SJSA1 (cell line): ENCODE measurements around the gene ARL5A. TPM values are rescaled to one million over a fixed set of nuclear protein-coding genes. Genes with fewer than 3 reads are reported as not detected.
"Not testable (repeated sequence)": the region's sequence is repeated elsewhere in the genome, so short reads cannot be mapped to it uniquely, and the experiment has no call there.

Source experiments
- DNase-seq, 2 experiments: peaks; one replicate each; pipeline ENCODE4 v3.0.0-alpha.2; 2015 to 2020; ENCODE audit warnings: low spot score in 2 of 2, low read depth in 1 of 2
- H3K27ac ChIP-seq: fragments of 250-450 bp; sonication (Bioruptor Pico); 2 replicates; pipeline ENCODE4 v1.5.1; 2020; ENCODE audit warnings: mild to moderate bottlenecking, moderate library complexity
- H3K27me3 ChIP-seq: fragments of 250-450 bp; sonication (Bioruptor Pico); replicated peaks from 2 replicates; pipeline ENCODE4 v1.5.1; 2020; ENCODE audit warnings: mild to moderate bottlenecking, moderate library complexity
- H3K36me3 ChIP-seq: fragments of 250-450 bp; sonication (Bioruptor Pico); 2 replicates; pipeline ENCODE4 v1.5.1; 2020; ENCODE audit warnings: mild to moderate bottlenecking
- H3K4me1 ChIP-seq: fragments of 250-450 bp; sonication (Bioruptor Pico); replicated peaks from 2 replicates; pipeline ENCODE4 v1.6.1; 2021; ENCODE audit warnings: mild to moderate bottlenecking
- H3K4me3 ChIP-seq: fragments of 250-450 bp; sonication (Bioruptor Pico); 2 replicates; pipeline ENCODE4 v1.5.1; 2020; ENCODE audit warnings: mild to moderate bottlenecking
- H3K9me3 ChIP-seq: fragments of 250-450 bp; sonication (Bioruptor Pico); replicated peaks from 2 replicates; pipeline ENCODE4 v1.5.1; 2020; ENCODE audit warnings: mild to moderate bottlenecking
- total RNA-seq: library from RNA; depleted of rRNA; stranded (reverse); fragments of >200 nt; shearing (Covaris generic); gene quantifications from 2 replicates; pipeline ENCODE4 v1.2.3, GENCODE V29; 2014; rRNA removed

Gene ARL5A
- 68.9 and 83.5 TPM in 2 replicates for total RNA-seq

DNA sequence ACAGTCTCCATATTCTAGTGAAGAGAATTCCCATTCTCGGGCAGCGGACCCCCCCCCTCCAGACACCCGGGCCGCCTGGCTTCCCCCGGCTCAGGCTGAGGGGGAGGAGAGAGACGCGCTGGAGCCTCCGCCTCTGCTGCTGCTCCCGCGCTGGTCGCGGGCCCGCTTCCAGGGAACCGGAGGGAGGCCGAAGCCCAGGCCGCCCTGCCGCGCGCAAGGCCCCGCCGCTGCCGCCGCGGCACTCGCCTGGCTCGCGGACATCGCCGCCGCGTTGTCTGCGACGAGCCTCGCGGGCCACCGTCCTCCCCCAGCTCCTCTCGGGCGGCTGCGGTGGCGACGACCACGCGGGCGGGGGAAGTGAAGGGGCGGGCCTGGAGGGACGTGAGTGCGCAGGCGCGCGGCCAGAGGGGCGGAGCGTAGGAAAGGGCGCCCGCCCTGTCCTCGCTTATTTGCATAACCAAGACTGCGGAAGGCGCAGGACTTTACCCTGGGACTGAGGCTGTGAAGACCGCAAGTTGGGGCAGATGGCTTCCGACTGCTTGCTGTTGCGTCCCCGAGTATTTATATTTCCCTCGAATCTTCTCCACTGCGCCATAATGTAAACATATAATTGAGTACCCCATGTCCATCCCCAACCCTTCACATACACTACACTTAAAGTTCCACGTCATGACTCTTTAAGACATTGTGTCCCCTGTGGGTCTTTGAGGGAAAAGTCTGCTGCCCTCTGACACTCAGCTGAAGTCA, at the start of gene ARL5A:
Gene ARL5A (minus strand): TSS at position 279 of the 747 bp plus-strand sequence. CDS start 245 bp downstream, at position 34.
- peak; percentile 94 to 95 for DNase-seq
- Histone ChIP-seq H3K36me3 (peaks cover 7% of the 10 kb centered on the region), H3K4me3 (peak within 1 kb of the TSS; percentile 83), H3K4me1 (peaks cover 10% of the 10 kb centered on the region), H3K27ac (peak within 1 kb of the TSS; percentile 64), H3K27me3 (no peaks in the 10 kb centered on the region), H3K9me3 (no peaks in the 10 kb centered on the region)

- H3K27me3 ChIP-seq = peaks cover 12% of the 10 kb centered on the region
- not testable (repeated sequence) for H3K36me3 ChIP-seq, H3K4me1 ChIP-seq, H3K9me3 ChIP-seq, H3K4me3 ChIP-seq, H3K27ac ChIP-seq, DNase-seq
These were observed 47.4 kb upstream of the ARL5A start for GRCh38 chr2:151875631-151876030.

DNA sequence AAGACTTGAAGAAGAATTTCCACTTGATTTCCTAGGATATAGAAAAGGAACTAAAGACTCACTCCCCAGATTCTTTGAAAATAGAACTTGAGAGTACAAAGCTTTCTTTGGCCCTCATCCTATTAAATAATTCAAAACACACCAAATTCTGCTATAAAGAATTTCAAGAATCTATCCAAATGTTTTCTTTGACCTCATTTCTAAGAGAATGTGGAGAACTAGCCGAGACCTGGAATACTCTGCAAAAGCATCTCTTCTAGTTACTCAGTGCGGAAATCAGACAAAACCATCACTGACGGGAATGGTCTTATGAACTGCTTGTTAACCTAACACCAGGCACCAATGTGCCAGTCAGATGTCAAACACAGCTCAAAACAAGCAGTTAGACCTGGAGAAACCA, 44.2 kb upstream of the ARL5A start:
- Histone ChIP-seq H3K36me3 (no peaks in the 10 kb centered on the region), H3K27ac (no peak overlapping the region), H3K4me3 (no peak overlapping the region), H3K9me3 (no peaks in the 10 kb centered on the region), H3K4me1 (no peaks in the 10 kb centered on the region), H3K27me3 (peaks cover 12% of the 10 kb centered on the region)
- DNase-seq = no peak

DNA sequence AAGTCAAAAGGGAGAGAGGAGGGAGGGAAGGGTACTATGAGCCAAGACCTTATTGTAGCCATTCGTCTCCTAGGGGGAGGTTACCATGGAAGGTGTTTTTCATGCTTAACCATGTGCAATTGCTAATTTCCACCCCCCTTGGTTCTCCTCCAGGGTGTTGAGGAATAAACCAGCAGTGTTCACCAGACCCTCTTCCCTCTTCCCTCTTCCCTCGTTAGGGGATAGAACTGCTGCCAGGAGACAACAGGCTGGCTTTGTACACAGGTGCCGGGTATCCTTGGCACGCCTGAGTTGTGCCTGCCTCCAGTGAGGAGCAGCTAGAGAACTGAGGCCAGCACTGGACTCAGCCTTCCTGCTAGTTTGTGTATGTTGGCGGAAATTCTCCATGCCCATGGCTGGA, 41.1 kb upstream of the ARL5A start:
- peaks cover 8% of the 10 kb centered on the region for H3K27me3 ChIP-seq
- no peaks in the 10 kb centered on the region for H3K9me3 ChIP-seq
- no peaks in the 10 kb centered on the region for H3K36me3 ChIP-seq
- no peak for DNase-seq
- no peak overlapping the region for H3K27ac ChIP-seq
- H3K4me1 ChIP-seq = no peaks in the 10 kb centered on the region
- H3K4me3 ChIP-seq = no peak overlapping the region

- H3K4me3 ChIP-seq = no peak overlapping the region
- peaks cover 7% of the 10 kb centered on the region; the same call in 1 of the 2 replicates for H3K27me3 ChIP-seq
- no peaks in the 10 kb centered on the region for H3K4me1 ChIP-seq
- H3K36me3 ChIP-seq = no peaks in the 10 kb centered on the region
- DNase-seq = no peak
- no peak overlapping the region for H3K27ac ChIP-seq
- no peaks in the 10 kb centered on the region for H3K9me3 ChIP-seq
These were observed 34.5 kb upstream of the ARL5A start for GRCh38 chr2:151862700-151863099.

DNA sequence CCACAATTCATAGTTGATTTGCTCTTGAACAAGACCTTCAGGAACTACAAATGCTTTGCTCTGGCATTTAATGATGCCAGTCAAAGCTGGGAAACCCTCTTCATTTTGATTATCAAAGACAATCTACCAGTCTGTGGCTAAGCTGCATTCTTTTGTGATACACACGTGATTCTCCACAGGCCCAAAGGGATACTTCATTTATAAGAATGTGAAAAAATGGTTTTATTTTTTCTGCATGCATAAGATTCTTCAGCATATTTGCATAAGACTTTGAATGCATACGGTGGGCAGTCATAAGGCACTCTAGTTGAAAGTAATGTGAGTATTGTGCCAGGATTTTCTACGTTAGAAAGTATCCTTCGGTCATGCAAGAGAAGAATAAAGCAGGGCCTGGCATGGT, 33.0 kb upstream of the ARL5A start:
- Histone ChIP-seq H3K4me1 (no peaks in the 10 kb centered on the region), H3K27ac (no peak overlapping the region), H3K27me3 (peaks cover 7% of the 10 kb centered on the region; the same call in 1 of the 2 replicates), H3K4me3 (no peak overlapping the region), H3K36me3 (no peaks in the 10 kb centered on the region), H3K9me3 (no peaks in the 10 kb centered on the region)
- DNase-seq = no peak

- DNase-seq = no peak
- Histone ChIP-seq H3K27ac (no peak overlapping the region), H3K4me1 (no peaks in the 10 kb centered on the region), H3K27me3 (peaks cover 7% of the 10 kb centered on the region; the same call in 1 of the 2 replicates), H3K36me3 (no peaks in the 10 kb centered on the region), H3K9me3 (no peaks in the 10 kb centered on the region), H3K4me3 (no peak overlapping the region)
These were observed 32.5 kb upstream of the ARL5A start for GRCh38 chr2:151860613-151861146.

DNA sequence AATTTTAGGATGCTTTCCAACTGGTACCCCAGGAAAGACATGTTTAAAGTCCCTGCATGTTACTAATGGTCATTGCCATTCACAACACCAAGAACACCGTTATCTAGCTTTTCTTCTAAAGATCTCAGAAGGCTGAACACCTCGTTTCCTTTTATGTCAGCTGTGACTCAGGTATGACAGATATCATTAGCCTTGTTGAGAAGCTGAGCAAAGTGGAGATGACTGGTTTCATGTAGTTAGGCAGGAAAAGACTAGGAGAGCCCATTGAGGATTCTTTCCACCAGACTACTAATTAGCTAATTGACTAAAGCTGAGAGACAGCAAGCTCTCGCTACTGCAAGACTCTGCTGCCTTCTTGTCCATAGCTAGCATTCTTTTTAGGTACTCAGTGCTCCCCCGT, 32.0 kb upstream of the ARL5A start:
- H3K4me1 ChIP-seq = no peaks in the 10 kb centered on the region
- no peaks in the 10 kb centered on the region for H3K36me3 ChIP-seq
- no peaks in the 10 kb centered on the region for H3K9me3 ChIP-seq
- H3K27me3 ChIP-seq = peaks cover 7% of the 10 kb centered on the region; the same call in 1 of the 2 replicates
- H3K27ac ChIP-seq = no peak overlapping the region
- H3K4me3 ChIP-seq = no peak overlapping the region
- DNase-seq = no peak

DNA sequence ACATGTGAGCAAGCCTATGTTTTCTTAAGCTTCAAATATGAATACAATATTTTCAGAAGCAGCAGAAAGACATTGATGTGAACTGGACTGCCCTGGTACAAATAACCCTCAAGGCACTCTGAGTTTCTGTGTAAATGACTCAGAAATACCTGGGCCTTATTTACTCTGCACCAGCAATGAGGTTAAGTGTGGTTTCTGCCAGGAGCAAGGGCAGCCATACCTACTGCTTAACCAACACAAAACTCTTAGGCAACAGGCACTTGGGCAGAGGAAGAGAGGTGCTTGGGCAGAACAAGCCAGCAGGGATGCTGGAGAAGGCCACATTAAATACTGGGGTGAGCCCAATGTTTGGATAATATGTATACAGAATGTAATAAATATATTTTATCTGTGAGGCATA, 29.4 kb upstream of the ARL5A start:
- Histone ChIP-seq H3K27me3 (0 out of 2 replicates have a peak, but pooled peaks cover 2% of the 10 kb centered on the region), H3K4me3 (no peak overlapping the region), H3K36me3 (no peaks in the 10 kb centered on the region), H3K9me3 (no peaks in the 10 kb centered on the region), H3K4me1 (no peaks in the 10 kb centered on the region), H3K27ac (no peak overlapping the region)
- no peak for DNase-seq

DNA sequence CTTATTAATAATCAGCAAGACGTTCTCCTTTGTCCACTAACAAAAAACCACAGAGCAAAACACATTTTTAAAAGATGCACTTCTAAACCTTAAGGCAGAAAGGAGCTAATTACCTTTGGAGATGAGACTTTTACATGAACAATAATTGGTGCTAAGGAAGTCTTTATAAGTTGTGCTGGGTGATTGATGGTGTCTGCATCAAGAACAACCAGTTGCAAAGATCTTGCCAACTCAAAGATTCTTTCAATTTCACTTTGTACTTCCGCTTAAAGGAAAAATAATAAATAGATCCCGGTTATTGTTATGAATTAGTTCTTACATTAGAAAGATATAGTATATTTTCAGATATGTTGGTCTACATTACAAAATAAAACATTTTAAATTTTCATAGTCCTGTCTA, 26.9 kb upstream of the ARL5A start:
- Histone ChIP-seq H3K27me3 (peaks cover 5% of the 10 kb centered on the region; the same call in 1 of the 2 replicates), H3K4me1 (no peaks in the 10 kb centered on the region), H3K36me3 (no peaks in the 10 kb centered on the region), H3K4me3 (no peak overlapping the region), H3K27ac (no peak overlapping the region), H3K9me3 (no peaks in the 10 kb centered on the region)
- no peak for DNase-seq

- no peaks in the 10 kb centered on the region for H3K4me1 ChIP-seq
- no peak for DNase-seq
- H3K4me3 ChIP-seq = no peak overlapping the region
- no peak overlapping the region for H3K27ac ChIP-seq
- peaks cover 8% of the 10 kb centered on the region; the same call in 1 of the 2 replicates for H3K27me3 ChIP-seq
- no peaks in the 10 kb centered on the region for H3K9me3 ChIP-seq
- H3K36me3 ChIP-seq = no peaks in the 10 kb centered on the region
These were observed 25.0 kb upstream of the ARL5A start for GRCh38 chr2:151853070-151853758.

DNA sequence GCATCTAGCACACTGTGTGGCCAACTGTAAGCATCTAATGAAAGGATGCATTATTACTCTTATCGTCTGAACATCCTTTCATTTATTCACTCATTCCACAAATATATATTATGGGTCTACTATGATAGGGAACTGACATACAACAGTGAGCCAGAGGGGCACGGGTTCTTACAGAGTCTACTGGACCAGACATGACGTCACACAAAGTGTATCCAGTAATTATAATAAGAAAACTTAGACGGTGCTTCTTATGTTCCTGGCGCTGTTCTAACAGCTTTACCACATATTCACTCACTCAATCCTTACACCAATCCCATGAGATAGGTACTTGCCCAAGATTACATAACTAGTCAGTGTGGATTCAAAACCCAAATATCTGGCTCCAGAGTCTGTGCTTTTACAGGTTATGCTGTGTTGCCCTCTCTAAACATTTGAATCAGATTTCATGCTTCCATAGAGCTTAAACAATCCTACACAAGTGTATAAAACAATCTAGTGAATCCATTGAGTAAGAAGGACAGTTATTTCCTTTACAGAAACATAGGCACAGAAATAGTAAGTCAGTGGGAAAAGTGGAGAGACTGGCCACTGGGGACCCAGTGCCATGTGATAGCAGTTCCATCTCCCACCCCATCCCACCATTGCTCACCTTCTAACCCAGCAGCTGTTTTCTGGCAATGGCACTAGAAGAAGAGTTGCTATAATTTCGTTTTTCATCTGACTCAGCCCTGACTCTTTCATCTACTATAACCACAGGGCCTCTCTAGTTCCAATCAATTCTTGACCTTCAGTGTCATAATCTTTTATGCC, 24.2 kb upstream of the ARL5A start:
- no peaks in the 10 kb centered on the region for H3K4me1 ChIP-seq
- no peak for DNase-seq
- no peaks in the 10 kb centered on the region for H3K36me3 ChIP-seq
- peaks cover 8% of the 10 kb centered on the region; the same call in 1 of the 2 replicates for H3K27me3 ChIP-seq
- no peaks in the 10 kb centered on the region for H3K9me3 ChIP-seq
- no peak overlapping the region for H3K4me3 ChIP-seq
- H3K27ac ChIP-seq = no peak overlapping the region

DNA sequence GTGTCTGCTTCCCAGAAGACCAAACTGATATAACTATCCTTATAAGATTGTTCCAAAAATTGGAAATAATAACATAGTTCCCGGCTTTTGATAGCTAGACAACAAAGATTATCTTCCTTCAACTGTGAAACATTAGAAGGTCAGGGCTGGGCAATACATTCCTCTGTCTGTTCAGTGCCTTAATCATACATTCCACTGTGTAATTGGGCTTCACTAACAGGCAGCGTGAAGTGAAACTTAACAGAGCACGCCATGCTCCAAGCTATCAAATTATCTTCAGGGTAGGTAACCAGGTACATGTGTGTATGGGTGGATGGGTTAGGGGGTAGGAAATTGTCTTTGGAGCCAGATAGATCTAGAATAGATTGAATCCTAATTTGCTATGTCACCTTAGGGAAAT, 23.5 kb upstream of the ARL5A start:
- DNase-seq = no peak

More for the DNA sequence above, 23.5 kb upstream of the ARL5A start:
- Histone ChIP-seq H3K4me1 (no peaks in the 10 kb centered on the region), H3K9me3 (no peaks in the 10 kb centered on the region), H3K4me3 (no peak overlapping the region), H3K27ac (no peak overlapping the region), H3K27me3 (peaks cover 8% of the 10 kb centered on the region; the same call in 1 of the 2 replicates), H3K36me3 (no peaks in the 10 kb centered on the region)
